Measurements from ENCODE around the gene KCNJ16.

- no peak for TF ChIP-seq JUN (IDR thresholded peaks at IDR 0.05; ENCODE audit: borderline replicate concordance, low read depth, low read length)
- TF ChIP-seq JUN (CRISPR knock-in tag; IDR thresholded peaks at IDR 0.05; ENCODE audit: borderline replicate concordance) = no peak
- TF ChIP-seq ZNF263 (CRISPR knock-in tag; IDR thresholded peaks at IDR 0.05; ENCODE audit: borderline replicate concordance) = no peak
- no peak for TF ChIP-seq EZH2 (IDR thresholded peaks at IDR 0.05; ENCODE audit: borderline replicate concordance, low read depth, low read length)
- no peak for TF ChIP-seq ZBTB49 (CRISPR knock-in tag; IDR thresholded peaks at IDR 0.05; ENCODE audit: borderline replicate concordance)
- no peak for TF ChIP-seq PTRF (tag; IDR thresholded peaks at IDR 0.05)
Observed at GRCh38 chr17:70109497-70109896, 34.5 kb downstream of the KCNJ16 start.
